GM12872 (cell line): ENCODE measurements around the gene PASD1.
A peak's percentile ranks its signal among the peaks of the same experiment; 100 is the strongest.

Experiments used
- CTCF ChIP-seq: IDR thresholded peaks from 3 replicates; pipeline ENCODE4 v1.5.1; 2011; ENCODE audit warnings: low read depth, mild to moderate bottlenecking, low read length, moderate library complexity; ENCODE audit not compliant: insufficient read depth

Gene PASD1

GRCh38 chrX:151675121-151675746 is 111.8 kb downstream of the PASD1 start:
- no peak for TF ChIP-seq CTCF

GRCh38 chrX:151676196-151676595 is 112.7 kb downstream of the PASD1 start:
- no peak for TF ChIP-seq CTCF

- TF ChIP-seq CTCF, result no peak
Observed at GRCh38 chrX:151679798-151680402, 116.4 kb downstream of the PASD1 start.

- TF ChIP-seq CTCF, result peak; percentile 74
Observed at GRCh38 chrX:151680805-151681204, 117.3 kb downstream of the PASD1 start.

GRCh38 chrX:151687635-151688034 is 124.2 kb downstream of the PASD1 start:
- TF ChIP-seq CTCF, result no peak

- TF ChIP-seq CTCF, result no peak
Observed at GRCh38 chrX:151688695-151689094, 125.2 kb downstream of the PASD1 start.

GRCh38 chrX:151692825-151693224 is 129.3 kb downstream of the PASD1 start:
- TF ChIP-seq CTCF, result no peak

- no peak for TF ChIP-seq CTCF
Observed at GRCh38 chrX:151694121-151694520, 130.6 kb downstream of the PASD1 start.
